ENCODE data around the gene OR1D5.
"Not testable (repeated sequence)": the region's sequence is repeated elsewhere in the genome, so short reads cannot be mapped to it uniquely, and the experiment has no call there.

OR1D5 gene

GRCh38 chr17:3063507-3063906 is at the start of gene OR1D5:
TSS of gene OR1D5 (minus strand) at chr17:3063607. CDS start at chr17:3063607, 0 bp downstream.
- not testable (repeated sequence) for DNase-seq

DNA sequence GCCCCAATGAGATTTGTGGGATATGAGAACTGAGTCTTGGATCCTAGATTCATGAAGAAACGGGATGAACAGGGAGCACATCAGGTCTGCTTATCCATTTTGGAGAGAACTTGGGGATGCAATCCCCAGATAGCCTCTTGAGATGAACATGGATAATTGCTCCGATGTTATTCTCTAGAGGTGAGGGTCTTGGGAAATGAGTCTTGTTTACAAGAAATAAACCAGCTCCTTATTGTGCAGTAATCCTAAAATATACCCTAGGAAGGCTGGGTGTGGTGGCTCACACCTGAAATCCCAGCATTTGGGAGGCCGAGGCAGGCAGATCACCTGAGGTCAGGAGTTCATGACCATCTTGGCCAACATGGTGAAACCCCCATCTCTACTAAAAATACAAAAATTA is 40.9 kb upstream of the OR1D5 start, which contains the start of gene OR1D2:
OR1D2 (minus strand) TSS at position 101 of the 400 bp plus-strand sequence. CDS start 11,426 bp downstream, outside the sequence.
- no peak for DNase-seq

DNA sequence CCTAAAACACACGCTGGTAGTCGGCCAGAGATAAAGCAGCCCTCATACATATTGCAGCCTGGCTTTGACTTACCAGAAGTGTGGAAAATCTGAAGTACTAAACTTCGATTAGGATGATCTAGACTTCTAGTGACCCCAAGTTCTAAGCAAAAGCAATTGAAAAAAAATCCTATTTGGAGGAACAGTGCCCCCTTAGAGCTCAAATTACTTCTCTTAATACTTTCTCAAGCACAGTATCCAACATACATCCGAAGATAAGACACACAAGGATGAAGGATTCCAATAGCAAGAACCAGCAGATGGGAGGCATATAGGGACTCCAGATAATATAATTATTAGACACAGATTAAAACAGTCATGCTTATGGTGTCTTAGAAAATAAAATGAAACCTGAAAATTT is 10.4 kb upstream of the OR1D5 start:
- not testable (repeated sequence) for DNase-seq

DNA sequence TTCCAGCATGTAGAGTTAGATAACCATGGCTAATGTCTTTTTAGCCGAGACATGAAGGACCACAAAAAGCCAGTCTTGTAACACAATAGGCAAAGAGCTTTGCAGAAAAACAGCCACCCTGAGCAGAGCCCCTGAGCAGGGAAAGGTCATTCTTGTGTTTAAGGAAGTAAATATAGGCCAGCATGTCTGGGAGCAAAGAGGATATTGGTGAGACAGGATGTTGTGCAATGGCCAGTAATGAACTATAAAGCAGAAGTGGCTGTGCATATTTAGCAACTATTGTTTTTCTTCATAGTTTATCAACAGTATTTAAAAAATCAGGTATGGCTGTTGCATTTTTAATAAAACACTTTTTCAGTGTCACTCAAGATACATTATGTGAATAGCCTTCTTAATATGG is 1.8 kb upstream of the OR1D5 start:
- DNase-seq = not testable (repeated sequence)

GRCh38 chr17:3062824-3063377 is 506 bp downstream of the OR1D5 start:
- not testable (repeated sequence) for DNase-seq

DNA sequence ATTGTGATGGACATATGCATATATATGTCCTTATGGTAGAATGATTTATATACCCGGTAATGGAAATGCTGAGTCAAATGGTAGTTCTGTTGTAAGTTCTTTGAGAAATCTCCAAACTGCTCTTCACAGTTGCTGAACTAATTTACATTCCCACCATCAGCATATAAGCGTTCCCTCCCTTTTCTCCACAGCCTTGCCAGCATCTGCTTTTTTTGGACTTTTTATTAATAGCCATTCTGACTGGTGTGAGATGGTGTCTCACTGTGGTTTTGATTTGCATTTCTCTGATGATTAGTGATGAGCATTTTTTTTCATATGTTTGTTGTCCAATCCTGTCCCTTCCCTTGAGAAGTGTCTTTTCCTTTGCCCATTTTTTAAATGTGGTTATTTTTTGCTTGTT is 8.5 kb downstream of the OR1D5 start:
- DNase-seq = not testable (repeated sequence)

- DNase-seq = no peak
These were observed 13.6 kb downstream of the OR1D5 start for GRCh38 chr17:3049705-3050295.

- peak; percentile 62 for DNase-seq
These were observed 14.5 kb downstream of the OR1D5 start for GRCh38 chr17:3048727-3049471.

GRCh38 chr17:3046753-3047152 is 16.7 kb downstream of the OR1D5 start:
- DNase-seq = no peak

GRCh38 chr17:3043737-3044365 is 19.6 kb downstream of the OR1D5 start:
- no peak for DNase-seq

GRCh38 chr17:3040882-3041281 is 22.5 kb downstream of the OR1D5 start:
- no peak for DNase-seq

GRCh38 chr17:3039736-3040135 is 23.7 kb downstream of the OR1D5 start:
- DNase-seq = no peak

GRCh38 chr17:3038941-3039340 is 24.5 kb downstream of the OR1D5 start:
- DNase-seq = no peak

GRCh38 chr17:3037259-3037658 is 26.1 kb downstream of the OR1D5 start:
- no peak for DNase-seq

- no peak for DNase-seq
These were observed 26.6 kb downstream of the OR1D5 start for GRCh38 chr17:3036800-3037199.

DNA sequence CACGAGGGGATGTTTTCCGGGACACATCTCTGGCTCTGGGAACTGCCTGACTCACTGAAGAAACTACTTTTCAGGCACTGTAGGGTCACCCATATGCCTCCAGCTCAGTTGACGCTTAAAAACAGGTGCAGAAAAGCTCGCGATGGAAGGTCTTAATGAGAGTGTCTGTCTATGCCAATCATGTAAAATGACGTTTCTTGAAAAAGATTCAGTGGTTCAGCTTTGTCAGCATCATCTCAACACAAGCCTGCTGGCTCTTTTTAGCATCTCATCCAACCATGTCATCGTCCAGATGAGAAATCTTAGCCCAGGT is 27.5 kb downstream of the OR1D5 start:
- DNase-seq = no peak

GRCh38 chr17:3035256-3035967 is 28.0 kb downstream of the OR1D5 start:
- no peak for DNase-seq

DNA sequence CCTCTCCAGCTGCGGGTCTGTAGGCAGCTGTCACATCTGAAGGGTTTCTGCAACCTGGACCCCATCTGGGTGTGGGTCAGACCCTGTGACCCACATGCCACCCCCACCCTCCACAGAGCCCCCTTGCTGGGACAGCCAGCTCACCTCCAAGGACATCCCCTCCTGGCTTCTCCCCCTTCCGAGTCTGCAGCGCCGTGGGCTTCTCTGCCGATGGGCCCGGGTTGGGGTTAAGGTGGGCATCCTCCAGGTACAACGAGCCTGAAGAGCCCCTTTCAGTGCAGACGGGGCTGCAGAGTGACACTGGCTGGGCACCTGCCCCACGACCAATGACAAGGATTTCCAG is 28.9 kb downstream of the OR1D5 start:
- no peak for DNase-seq

GRCh38 chr17:3033741-3034577 is 29.4 kb downstream of the OR1D5 start:
- DNase-seq = no peak

GRCh38 chr17:3033248-3033640 is 30.2 kb downstream of the OR1D5 start:
- no peak for DNase-seq

- DNase-seq = no peak
These were observed 30.9 kb downstream of the OR1D5 start for GRCh38 chr17:3032258-3033247.
